ENCODE data around the gene PSMB9. TPM values are rescaled to one million over a fixed set of nuclear protein-coding genes. Genes with fewer than 3 reads are reported as not detected.

The PSMB9 gene
- total and polyA plus RNA-seq, 9 of the 15 experiments (the other 6 are each of a cell fraction or from before 2014, with no cell fraction given), result 1.1 to 3.7 (median 2.4) TPM

GRCh38 chr6:32853541-32854375, at the start of gene PSMB9, which contains the start of gene TAP1 (continued):
- no peak for TF ChIP-seq BRCA1 (IDR thresholded peaks at IDR 0.05)
- no peak for TF ChIP-seq BRCA1 (CRISPR knock-in tag; IDR thresholded peaks at IDR 0.05)
- no peak for TF ChIP-seq ATF2 (CRISPR knock-in tag; IDR thresholded peaks at IDR 0.05)
- no peak for TF ChIP-seq ZNF3 (CRISPR knock-in tag; IDR thresholded peaks at IDR 0.05)
- TF ChIP-seq KDM5B (IDR thresholded peaks at IDR 0.05; ENCODE audit: insufficient replicate concordance, low read depth, low read length), result peak; percentile 54
- TF ChIP-seq NFATC3 (IDR thresholded peaks at IDR 0.05), result no peak
- TF ChIP-seq ZNF586 (CRISPR knock-in tag; conservative IDR thresholded peaks at IDR 0.05), result no peak
- TF ChIP-seq ETV6 (IDR thresholded peaks at IDR 0.05; ENCODE audit: borderline replicate concordance in 1 of 2, low read depth in 2 of 2, low read length in 1 of 2), result no peak
- peak; percentile 83; the same call in 1 of the 2 replicates for TF ChIP-seq ETV6 (CRISPR knock-in tag; IDR thresholded peaks at IDR 0.05; ENCODE audit: borderline replicate concordance)
- TF ChIP-seq KLF1 (tag; IDR thresholded peaks at IDR 0.05), result peak; percentile 94; the same call in 1 of the 2 replicates
- 0 out of 2 replicates have a peak, but pooled peaks have one; percentile 36 for TF ChIP-seq MIER1 (IDR thresholded peaks at IDR 0.05; ENCODE audit: low read depth)
- no peak for TF ChIP-seq PHTF2 (CRISPR knock-in tag; IDR thresholded peaks at IDR 0.05)
- peak; percentile 54 for TF ChIP-seq FUS (optimal IDR thresholded peaks at IDR 0.05; ENCODE audit: low read depth, low read length)
- TF ChIP-seq KDM4B (IDR thresholded peaks at IDR 0.05; ENCODE audit: borderline replicate concordance in 2 of 2, low read depth in 1 of 2), result peak in 1 of 2 experiments; percentile 13; a peak in 2 of 4 replicates
- TF ChIP-seq MGA (IDR thresholded peaks at IDR 0.05), result peak; percentile 81
- TF ChIP-seq ELF2 (CRISPR knock-in tag; IDR thresholded peaks at IDR 0.05), result no peak

Data from K562 (cell line).